ENCODE data around the gene B4GALT3. TPM values are rescaled to one million over a fixed set of nuclear protein-coding genes. Genes with fewer than 3 reads are reported as not detected.

B4GALT3 gene
- total RNA-seq, 3 donors from 2014 or later, result 25.1 to 35.9 (median 33.3) TPM

- Histone ChIP-seq H3K4me3 (no peak overlapping the region), H3K36me3 (ENCODE audit: low read depth) (peaks cover 11% of the 10 kb centered on the region), H3K4me1 (ENCODE audit: low read depth) (peaks cover 18% of the 10 kb centered on the region), H3K9me3 (no peaks in the 10 kb centered on the region)
- no peak for TF ChIP-seq CTCF (IDR thresholded peaks at IDR 0.05)
- DNase-seq, result no peak
- ATAC-seq, result no peak
- intact Hi-C loops (cut with DNase I, micrococcal nuclease), result no loop called here
Observed at GRCh38 chr1:161122967-161123366, 54.3 kb downstream of the B4GALT3 start.

GRCh38 chr1:161121834-161122233 is 55.5 kb downstream of the B4GALT3 start:
- intact Hi-C loops (cut with DNase I, micrococcal nuclease), result no loop called here
- DNase-seq, result no peak
- peaks cover 11% of the 10 kb centered on the region for H3K36me3 ChIP-seq (ENCODE audit: low read depth)
- H3K4me3 ChIP-seq, result no peak overlapping the region
- no peak for ATAC-seq
- H3K9me3 ChIP-seq, result no peaks in the 10 kb centered on the region
- TF ChIP-seq CTCF (IDR thresholded peaks at IDR 0.05), result no peak
- H3K4me1 ChIP-seq (ENCODE audit: low read depth), result peaks cover 23% of the 10 kb centered on the region

Small RNA genes lying within 50 kb of the gene (microRNA-seq; reads per million reads assigned to microRNA genes)
- gene MIR5187, result 1.6 reads per million

Other genes starting within 250 kb of the B4GALT3 start
- not detected for gene ITLN2, start 222.7 kb downstream of the B4GALT3 start, total RNA-seq
- gene F11R, start 156.4 kb downstream of the B4GALT3 start, total RNA-seq, result 100 to 1,000 TPM in 2 of 3 donors, 10 to 100 TPM in 1; 84.0 to 222 (median 157) TPM
- gene TSTD1, start 138.5 kb downstream of the B4GALT3 start, total RNA-seq, result 100 to 1,000 TPM in 1 of 3 donors, 10 to 100 TPM in 2; 48.9 to 105 (median 80.1) TPM
- gene USF1, start 131.5 kb downstream of the B4GALT3 start, total RNA-seq, result 10 to 100 TPM; 66.8 to 80.5 (median 71.7) TPM
- 1 to 10 TPM; 3.8 to 9.0 (median 8.1) TPM for gene ARHGAP30, start 107.6 kb downstream of the B4GALT3 start, total RNA-seq
- gene NECTIN4, start 87.9 kb downstream of the B4GALT3 start, total RNA-seq, result 1 to 10 TPM; 1.6 to 5.4 (median 4.6) TPM
- gene KLHDC9, start 79.1 kb downstream of the B4GALT3 start, total RNA-seq, result 10 to 100 TPM in 1 of 3 donors, 1 to 10 TPM in 2; 9.5 to 10.7 (median 9.7) TPM
- 10 to 100 TPM; 20.7 to 40.2 (median 29.4) TPM for gene PFDN2, start 59.5 kb downstream of the B4GALT3 start, total RNA-seq
- gene NIT1, start 59.4 kb downstream of the B4GALT3 start, total RNA-seq, result 10 to 100 TPM; 56.7 to 79.7 (median 62.8) TPM
- gene DEDD, start 44.8 kb downstream of the B4GALT3 start, total RNA-seq, result 10 to 100 TPM; 33.3 to 43.0 (median 37.2) TPM
- gene UFC1, start 23.5 kb downstream of the B4GALT3 start, total RNA-seq, result 100 to 1,000 TPM in 1 of 3 donors, 10 to 100 TPM in 2; 88.6 to 114 (median 90.6) TPM
- gene USP21, start 18.0 kb downstream of the B4GALT3 start, total RNA-seq, result 10 to 100 TPM; 20.1 to 35.4 (median 29.5) TPM
- 10 to 100 TPM; 15.0 to 21.9 (median 16.3) TPM for gene PPOX, start 11.1 kb downstream of the B4GALT3 start, total RNA-seq
- 1 to 10 TPM in 2 of 3 donors, under 1 TPM in 1; 0.96 to 7.2 (median 3.8) TPM for gene ADAMTS4, start 21.5 kb upstream of the B4GALT3 start, total RNA-seq
- gene NDUFS2, start 24.9 kb upstream of the B4GALT3 start, total RNA-seq, result 100 to 1,000 TPM; 119 to 159 (median 154) TPM
- gene FCER1G, start 37.8 kb upstream of the B4GALT3 start, total RNA-seq, result 10 to 100 TPM in 2 of 3 donors, 1 to 10 TPM in 1; 5.8 to 43.9 (median 27.1) TPM
- not detected for gene APOA2, start 46.1 kb upstream of the B4GALT3 start, total RNA-seq
- 10 to 100 TPM; 17.2 to 24.5 (median 23.5) TPM for gene TOMM40L, start 48.6 kb upstream of the B4GALT3 start, total RNA-seq
- not detected for gene NR1I3, start 60.7 kb upstream of the B4GALT3 start, total RNA-seq
- 10 to 100 TPM in 1 of 3 donors, 1 to 10 TPM in 1, under 1 TPM in 1; 0.41 to 12.2 (median 1.6) TPM for gene PCP4L1, start 81.2 kb upstream of the B4GALT3 start, total RNA-seq
- 10 to 100 TPM in 1 of 3 donors, 1 to 10 TPM in 2; 2.1 to 12.2 (median 3.2) TPM for gene MPZ, start 132.5 kb upstream of the B4GALT3 start, total RNA-seq
- 100 to 1,000 TPM; 194 to 244 (median 244) TPM for gene SDHC, start 136.9 kb upstream of the B4GALT3 start, total RNA-seq
- not detected for gene CFAP126, start 190.4 kb upstream of the B4GALT3 start, total RNA-seq

Measured in mucosa of descending colon (tissue), 3 donors.